IPS-NIHi11 (cell line): ENCODE results near the gene MED14.
"Not testable (repeated sequence)": the region's sequence is repeated elsewhere in the genome, so short reads cannot be mapped to it uniquely, and the experiment has no call there.

Experiments
- DNase-seq: peaks from one replicate; pipeline ENCODE4 v3.0.0; 2012; ENCODE audit warnings: mixed read lengths, low spot score

MED14 gene

DNA sequence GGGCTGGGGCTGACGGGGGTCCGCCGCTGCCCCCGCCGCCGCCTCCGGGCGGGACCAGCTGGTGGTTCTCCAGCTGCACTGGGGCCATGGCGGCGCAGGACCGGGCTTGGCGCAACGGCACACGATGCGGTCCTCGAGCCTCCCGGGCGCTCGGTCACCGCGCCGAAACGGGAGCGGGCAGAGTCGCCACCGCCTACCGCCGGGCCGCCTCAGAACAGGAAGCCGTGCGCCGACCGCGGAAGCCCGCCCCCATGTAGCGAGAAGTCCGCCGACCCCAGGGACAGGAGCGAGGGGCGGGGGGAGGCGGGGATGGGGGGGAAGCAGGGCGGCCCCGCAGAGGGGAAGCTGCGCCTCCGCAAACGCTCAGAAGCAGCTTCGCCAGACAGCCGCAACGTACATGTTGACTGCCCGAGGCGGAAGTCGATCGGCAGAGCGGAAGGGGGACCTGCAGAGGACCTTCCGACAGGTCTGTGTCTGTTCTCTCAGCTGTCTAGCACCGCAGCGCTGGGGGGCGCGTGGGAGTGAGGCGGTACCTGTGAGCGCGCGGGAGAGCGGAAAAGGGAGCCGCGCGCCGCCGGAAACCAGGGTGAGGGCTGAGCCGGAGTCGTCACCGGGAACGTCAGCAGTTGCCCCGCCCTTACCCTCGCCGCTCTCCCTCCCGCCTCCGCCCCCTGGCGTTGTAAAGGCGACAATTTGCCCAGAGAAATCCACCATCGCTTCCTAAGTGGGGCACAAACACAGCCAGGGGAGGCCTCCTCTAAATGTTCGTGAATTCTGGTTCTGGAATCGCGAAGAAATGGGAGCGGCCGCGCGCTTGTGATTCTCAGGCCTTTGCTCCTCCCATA lies at the start of gene MED14:
Gene MED14 (minus strand): TSS at position 218 of the 845 bp plus-strand sequence. CDS start 130 bp downstream, at position 88.
- DNase-seq, result peak; percentile 81

DNA sequence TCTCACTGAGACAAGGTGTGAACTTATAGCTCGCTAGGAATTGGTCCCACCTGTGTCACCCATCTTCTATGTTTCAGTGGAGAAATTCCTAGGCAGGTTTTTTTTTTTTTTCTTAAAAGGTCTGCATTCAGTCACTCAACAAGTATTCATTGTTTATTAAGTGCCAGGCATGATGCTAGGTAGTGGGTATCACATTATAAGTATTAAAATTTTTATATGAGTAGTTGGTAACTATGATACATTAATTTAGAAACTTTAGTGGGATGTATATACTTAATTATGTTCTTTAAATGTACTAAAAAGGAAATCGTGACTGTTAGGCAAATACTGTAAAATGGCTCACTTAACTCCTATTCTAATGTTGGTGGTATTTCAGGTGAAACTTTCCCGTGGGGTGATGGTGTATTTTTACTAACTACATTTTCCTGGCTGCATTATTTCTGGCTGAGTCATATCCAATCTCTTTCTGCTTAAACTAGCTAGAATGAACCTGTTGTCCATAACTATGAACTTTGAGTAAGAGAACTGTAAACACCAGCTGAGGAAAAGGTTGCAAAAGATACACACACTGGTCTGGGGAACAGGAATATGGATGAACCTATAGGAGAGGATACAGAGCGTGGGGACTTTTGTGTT lies 49.3 kb upstream of the MED14 start:
- DNase-seq, result no peak

DNA sequence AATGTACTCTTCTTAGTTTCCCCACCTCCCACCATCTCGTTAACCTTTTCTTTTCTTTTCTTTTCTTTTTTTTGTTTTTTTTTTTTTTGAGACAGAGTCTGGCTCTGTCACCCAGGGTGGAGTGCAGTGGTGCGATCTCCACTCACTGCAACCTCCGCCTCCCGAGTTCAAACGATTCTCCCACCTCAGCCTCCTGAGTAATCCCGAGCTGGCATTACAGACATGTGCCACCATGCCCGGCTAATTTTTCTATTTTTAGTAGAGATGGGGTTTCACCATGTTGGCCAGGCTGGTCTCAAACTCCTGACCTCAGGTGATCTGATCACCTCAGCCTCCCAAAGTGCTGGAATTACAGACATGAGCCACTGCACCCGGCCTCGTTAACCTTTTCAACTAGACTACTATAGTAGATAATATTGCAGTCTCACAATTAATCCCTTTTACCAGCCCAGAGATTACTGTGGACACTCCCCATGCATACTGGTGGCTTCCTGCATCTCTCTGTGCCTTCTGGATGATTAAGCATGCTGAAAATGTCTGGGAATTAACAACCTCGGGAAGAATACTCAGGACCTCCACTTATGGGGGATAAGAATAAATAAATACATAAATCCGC lies 47.4 kb upstream of the MED14 start:
- DNase-seq, result not testable (repeated sequence)

GRCh38 chrX:40780951-40781350 lies 45.6 kb upstream of the MED14 start:
- DNase-seq, result no peak

GRCh38 chrX:40780082-40780481 lies 44.7 kb upstream of the MED14 start:
- no peak for DNase-seq

DNA sequence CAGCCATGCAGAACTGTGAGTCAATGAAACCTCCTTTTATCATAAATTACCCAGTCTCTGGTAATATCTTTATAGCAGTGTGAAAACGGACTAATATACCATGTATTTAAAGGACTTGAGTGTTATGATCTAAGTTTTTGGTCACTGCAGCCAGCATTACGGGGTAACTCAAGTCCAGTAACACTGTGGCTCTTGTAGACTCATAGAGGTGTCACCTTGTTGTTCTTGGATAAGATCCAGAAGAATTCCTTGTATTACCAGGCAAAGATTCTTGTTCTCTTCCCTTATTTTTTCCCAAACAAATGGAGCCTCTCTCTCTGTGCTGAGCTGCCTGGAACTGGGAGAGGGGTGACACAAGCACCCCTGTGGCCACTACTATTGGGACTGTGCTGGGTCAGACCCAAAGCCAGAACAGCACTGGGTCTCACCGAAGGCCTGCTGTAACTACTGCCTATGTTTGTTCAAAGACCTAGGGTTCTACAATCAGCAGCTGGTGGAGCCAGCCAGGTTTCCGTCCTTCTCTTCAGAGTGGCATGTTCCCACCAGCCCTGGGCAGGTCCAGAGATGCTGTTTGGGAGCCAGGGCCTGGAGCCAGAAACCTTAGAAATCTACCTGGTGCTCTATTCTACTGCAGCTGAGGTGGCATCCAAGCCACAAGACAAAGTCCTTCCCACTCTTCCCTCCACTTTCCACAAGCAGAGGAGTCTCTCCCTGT lies 43.7 kb upstream of the MED14 start:
- no peak for DNase-seq

GRCh38 chrX:40773809-40774208 lies 38.5 kb upstream of the MED14 start:
- no peak for DNase-seq

DNA sequence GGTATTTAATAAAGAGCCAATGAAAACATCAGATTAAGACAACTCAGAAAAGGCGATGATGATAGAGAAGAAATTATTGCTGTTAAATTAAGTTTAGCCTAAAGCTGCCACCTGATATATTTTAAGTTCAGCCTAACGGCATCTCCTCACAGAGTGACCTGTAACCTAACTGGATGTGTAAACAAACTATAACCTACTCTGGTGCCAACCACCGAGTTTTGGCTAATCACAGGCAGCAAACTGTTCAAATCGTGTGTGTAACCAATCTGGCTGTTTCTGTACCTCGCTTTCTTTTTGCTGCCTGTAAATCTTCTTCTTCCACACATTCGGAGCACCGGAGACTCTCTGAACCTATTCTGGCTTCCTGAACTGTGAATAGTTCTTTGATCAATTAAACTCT lies 37.8 kb upstream of the MED14 start:
- DNase-seq, result no peak

DNA sequence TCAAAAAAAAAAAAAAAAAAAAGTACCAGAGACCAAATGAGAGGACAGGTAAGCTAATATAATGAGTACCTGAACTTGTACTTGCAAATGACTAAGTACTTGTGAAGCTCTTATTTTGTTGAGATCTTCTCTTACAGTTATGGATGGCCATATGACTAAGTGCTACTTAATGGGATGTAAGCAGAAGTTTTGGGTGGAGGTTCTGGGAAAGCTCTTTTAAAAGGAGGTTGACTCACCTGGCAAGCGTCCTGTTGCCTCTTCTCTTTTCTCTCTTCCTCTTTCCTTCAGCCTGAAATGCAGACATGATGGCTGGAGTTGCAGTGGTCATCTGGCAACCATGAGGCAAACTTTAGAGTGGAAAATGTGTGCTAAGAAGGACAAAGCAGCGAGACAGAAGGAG lies 36.9 kb upstream of the MED14 start:
- DNase-seq, result no peak

GRCh38 chrX:40761762-40762161 lies 26.4 kb upstream of the MED14 start:
- no peak for DNase-seq

DNA sequence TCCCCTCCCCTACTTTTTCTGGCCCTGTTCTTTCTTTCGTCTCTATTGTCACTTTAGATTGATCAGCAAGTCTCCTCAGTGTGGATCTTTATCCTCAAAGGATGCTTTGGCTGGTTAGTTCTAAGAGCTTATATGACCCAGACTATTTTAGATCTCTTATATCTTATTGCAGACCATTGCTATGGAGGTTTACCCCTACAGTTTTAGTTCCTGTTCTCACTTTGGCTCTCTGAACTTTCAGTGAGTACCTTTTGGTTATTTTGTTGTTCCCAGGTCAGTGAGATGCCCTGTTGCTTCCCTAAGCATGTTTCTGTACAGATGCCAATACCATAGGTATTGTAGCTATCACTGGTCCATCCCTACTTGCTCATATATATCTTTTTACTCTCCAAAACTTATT lies 24.0 kb upstream of the MED14 start:
- no peak for DNase-seq

GRCh38 chrX:40757058-40757457 lies 21.7 kb upstream of the MED14 start:
- DNase-seq, result no peak

GRCh38 chrX:40755291-40756249 lies 20.2 kb upstream of the MED14 start:
- peak; percentile 23 for DNase-seq

DNA sequence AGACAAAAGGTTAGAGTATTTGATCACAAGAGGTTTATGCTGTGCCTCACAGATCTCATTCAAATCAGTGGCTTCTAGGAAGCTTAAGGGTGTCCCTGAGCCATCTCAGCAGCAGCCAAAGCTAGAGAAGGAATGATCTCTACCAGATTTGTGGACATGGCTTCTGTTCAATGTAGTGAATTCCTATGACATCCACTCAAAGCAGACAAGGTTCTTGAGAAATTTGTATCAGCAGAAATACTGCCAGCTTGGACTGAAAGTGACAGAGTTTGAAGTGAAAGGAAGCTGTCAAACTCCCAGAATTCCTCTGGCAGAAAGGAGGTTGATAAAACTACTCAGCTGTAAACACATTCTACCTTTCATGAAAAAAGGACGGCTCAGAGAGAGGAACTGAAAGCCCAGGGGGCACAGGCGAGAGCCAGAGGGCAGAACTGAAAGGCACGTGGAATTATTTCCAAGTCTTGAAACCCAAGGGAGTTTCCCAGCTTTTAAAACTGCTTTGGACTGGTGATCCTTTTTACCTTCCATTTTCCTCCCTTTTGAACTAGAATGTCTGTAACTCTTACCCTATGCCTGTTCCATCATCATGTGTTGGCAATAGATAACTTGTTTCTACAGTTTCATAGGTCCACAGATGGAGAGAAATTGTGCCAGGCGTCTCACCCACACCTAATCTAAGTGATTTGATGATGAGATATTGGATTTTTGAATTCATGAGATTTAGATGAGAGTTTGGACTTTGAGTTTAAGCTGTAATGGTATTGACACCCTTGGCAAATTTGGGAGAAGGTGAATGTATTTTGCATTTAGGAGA lies 14.5 kb upstream of the MED14 start:
- no peak for DNase-seq

- DNase-seq, result no peak
Observed at GRCh38 chrX:40748977-40749376, 13.6 kb upstream of the MED14 start.

DNA sequence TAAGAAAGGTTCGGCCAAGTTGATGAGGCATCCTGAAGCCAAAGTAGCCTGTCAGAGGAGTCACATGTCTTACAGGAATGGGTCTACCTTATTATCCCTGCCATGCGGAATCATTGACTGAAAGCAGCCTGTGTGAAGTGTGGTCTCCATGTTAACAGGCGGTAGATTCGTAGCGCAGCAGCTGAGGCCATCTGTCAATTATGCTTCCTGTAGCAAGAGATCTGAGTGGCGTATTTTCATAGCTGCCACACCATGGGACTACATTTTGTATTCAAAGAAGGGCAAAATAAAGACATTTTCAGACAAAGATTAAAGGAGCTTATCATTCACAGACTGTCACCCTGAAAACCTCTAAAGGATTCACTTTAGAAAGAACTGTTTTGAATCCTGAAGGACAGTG lies 11.2 kb upstream of the MED14 start:
- no peak for DNase-seq

GRCh38 chrX:40736170-40736505 lies 796 bp upstream of the MED14 start:
- no peak for DNase-seq

GRCh38 chrX:40734971-40735324 lies 394 bp downstream of the MED14 start:
- DNase-seq, result peak; percentile 41

DNA sequence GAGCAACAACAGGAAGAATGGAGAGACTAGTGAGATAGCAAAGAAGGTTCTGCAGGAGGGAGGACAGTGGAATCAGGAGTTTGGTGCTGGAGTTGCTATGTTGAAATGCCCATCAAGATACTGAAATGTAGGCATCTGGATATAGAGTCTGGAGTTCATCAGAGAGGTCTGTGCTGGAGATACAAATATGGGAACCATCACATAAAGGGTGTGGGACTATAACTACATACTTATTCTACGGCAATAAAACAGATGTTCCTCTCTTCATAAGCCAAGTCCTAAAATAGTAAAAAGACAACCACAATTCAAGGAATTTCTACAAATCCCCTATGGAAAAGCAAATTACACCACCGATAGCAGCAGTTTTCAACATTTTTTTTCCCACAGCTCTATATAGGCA lies 1.6 kb downstream of the MED14 start:
- no peak for DNase-seq

DNA sequence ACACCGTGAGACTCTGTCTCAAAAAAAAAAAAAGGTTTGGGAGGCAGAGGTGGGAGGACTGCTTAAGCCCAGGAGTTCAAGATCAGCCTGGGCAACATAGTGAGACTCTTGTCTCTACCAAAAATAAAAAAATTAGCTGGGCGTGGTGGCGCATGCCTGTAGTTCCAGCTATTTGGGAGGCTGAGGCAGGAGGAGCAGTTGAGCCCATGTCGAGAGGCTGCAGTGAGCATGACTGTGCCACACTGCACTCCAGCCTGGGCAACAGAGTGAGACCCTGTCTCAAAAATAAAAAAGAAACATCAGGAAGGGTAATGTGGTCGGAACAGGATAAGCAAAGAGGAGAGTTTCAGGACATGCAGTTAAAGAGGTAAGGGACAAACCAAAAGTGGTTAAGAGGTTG lies 2.8 kb downstream of the MED14 start:
- not testable (repeated sequence) for DNase-seq
